ENCODE data around the gene PNMA8A.

DNA sequence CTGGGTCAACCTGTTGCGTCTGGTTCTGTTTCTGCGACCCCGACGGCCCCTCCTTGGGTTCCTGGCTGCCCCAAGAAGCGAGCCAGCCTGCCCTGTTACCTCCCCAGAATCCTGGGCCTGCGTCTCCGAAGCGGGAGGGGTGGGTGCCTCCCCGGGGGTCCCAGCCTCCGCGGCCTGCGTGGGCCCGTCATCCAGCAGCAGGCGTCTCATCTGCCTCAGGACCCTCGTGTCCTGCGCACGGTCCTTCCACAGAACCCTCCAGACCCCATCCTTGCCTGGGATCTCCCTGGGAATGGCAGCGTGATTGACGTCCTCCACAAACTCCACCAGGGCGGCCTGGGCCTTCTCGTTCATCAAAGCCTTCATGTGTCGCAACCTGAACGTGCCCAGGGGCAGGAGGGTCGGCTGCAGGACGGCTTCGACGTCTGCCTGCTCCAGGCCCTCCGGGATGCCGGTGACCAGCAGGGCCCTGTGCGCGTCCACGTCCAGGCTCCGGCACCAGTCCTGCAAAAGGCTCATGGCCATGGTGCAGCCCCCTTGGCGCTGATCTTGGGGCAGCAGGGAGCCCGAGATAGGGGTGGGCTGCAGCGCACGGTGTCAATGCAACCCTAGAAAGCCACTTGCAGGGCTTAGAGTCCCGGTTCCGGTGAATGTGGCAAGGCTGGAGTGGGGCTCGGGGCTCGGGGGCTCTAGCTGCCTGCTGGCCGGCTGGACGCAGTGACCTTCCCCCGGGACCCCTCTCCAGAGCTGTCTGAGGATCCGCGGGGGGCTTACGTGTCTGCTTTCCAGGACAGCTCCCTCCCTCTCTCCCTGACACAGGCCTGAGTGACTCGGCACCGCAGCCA is 23.8 kb upstream of the PNMA8A start:
- no peak for TF ChIP-seq JUN (IDR thresholded peaks at IDR 0.05)
- TF ChIP-seq NR3C1 (IDR thresholded peaks at IDR 0.05) = no peak
- TF ChIP-seq, protein P1, sequence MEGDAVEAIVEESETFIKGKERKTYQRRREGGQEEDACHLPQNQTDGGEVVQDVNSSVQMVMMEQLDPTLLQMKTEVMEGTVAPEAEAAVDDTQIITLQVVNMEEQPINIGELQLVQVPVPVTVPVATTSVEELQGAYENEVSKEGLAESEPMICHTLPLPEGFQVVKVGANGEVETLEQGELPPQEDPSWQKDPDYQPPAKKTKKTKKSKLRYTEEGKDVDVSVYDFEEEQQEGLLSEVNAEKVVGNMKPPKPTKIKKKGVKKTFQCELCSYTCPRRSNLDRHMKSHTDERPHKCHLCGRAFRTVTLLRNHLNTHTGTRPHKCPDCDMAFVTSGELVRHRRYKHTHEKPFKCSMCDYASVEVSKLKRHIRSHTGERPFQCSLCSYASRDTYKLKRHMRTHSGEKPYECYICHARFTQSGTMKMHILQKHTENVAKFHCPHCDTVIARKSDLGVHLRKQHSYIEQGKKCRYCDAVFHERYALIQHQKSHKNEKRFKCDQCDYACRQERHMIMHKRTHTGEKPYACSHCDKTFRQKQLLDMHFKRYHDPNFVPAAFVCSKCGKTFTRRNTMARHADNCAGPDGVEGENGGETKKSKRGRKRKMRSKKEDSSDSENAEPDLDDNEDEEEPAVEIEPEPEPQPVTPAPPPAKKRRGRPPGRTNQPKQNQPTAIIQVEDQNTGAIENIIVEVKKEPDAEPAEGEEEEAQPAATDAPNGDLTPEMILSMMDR (IDR thresholded peaks at IDR 0.05) = no peak
- no peak for TF ChIP-seq POLR2A (IDR thresholded peaks at IDR 0.05; ENCODE audit: low read length)
- TF ChIP-seq, protein P2, sequence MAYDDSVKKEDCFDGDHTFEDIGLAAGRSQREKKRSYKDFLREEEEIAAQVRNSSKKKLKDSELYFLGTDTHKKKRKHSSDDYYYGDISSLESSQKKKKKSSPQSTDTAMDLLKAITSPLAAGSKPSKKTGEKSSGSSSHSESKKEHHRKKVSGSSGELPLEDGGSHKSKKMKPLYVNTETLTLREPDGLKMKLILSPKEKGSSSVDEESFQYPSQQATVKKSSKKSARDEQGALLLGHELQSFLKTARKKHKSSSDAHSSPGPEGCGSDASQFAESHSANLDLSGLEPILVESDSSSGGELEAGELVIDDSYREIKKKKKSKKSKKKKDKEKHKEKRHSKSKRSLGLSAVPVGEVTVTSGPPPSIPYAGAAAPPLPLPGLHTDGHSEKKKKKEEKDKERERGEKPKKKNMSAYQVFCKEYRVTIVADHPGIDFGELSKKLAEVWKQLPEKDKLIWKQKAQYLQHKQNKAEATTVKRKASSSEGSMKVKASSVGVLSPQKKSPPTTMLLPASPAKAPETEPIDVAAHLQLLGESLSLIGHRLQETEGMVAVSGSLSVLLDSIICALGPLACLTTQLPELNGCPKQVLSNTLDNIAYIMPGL (CRISPR knock-in tag; IDR thresholded peaks at IDR 0.05; ENCODE audit: borderline replicate concordance) = no peak
- no peak for TF ChIP-seq SMC3 (IDR thresholded peaks at IDR 0.05)
- no peak for TF ChIP-seq KDM1A (IDR thresholded peaks at IDR 0.05; ENCODE audit: low read depth)
- no peak for TF ChIP-seq JUNB (IDR thresholded peaks at IDR 0.05)
- TF ChIP-seq RAD21 (conservative IDR thresholded peaks at IDR 0.05 in 1 of 2, IDR thresholded peaks at IDR 0.05 in 1 of 2) = no peak
- TF ChIP-seq ESRRA (IDR thresholded peaks at IDR 0.05; ENCODE audit: borderline replicate concordance, low read length) = no peak
- TF ChIP-seq BCL3 (IDR thresholded peaks at IDR 0.05) = no peak
- no peak for TF ChIP-seq PHF8 (IDR thresholded peaks at IDR 0.05; ENCODE audit: borderline replicate concordance, low read depth)
- TF ChIP-seq EP300 (IDR thresholded peaks at IDR 0.05) = no peak
- no peak for TF ChIP-seq RCOR1 (IDR thresholded peaks at IDR 0.05; ENCODE audit: low read depth, low read length)

All from A549 (cell line).